G401.6 (cell line): ENCODE data around the gene CSTF1.

Experiments used
- FAIRE-seq: peaks from 2 replicates; lab custom pipeline; 2012; peaks lifted over from hg19 to GRCh38; lab: Jason Lieb, UNC

Gene CSTF1

DNA sequence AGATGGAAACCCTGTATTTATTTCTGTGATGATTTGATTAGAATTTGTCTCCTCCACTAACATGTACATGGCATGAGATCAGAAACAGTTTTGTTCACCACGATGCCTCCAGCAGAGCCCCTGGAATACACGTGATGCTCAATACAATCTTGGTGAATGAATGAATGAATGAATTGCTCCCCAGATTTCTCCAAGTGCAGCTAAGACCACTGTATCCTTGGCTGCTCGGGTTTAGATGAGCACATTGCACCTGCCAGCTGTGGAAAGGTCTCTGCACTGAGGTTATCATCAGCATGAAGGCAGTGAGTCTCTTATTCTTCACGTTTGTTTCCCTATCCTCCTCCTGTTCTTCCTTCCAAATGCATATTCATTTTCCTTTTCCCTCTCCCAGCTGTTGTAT lies 37.5 kb downstream of the CSTF1 start:
- no peak for FAIRE-seq

DNA sequence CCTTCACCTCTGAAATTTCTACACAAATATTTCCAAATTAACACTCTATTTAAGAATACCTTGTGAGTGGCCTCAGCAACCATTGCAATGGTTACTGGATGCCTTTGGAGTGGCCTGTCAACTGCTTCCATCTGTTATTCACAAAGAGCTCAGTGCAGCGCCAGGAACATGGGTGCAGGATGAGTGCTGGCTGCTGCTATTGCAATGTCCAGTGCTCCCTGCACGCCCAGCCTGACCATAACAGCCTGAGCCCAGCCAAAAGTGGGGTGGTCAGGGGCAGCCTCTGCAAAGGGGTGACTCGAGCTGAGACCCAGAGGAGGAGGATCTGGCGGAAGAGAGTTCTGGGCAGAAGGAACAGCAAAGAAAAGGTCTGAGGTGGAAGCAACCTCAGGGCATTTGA lies 38.0 kb downstream of the CSTF1 start:
- FAIRE-seq, result no peak

DNA sequence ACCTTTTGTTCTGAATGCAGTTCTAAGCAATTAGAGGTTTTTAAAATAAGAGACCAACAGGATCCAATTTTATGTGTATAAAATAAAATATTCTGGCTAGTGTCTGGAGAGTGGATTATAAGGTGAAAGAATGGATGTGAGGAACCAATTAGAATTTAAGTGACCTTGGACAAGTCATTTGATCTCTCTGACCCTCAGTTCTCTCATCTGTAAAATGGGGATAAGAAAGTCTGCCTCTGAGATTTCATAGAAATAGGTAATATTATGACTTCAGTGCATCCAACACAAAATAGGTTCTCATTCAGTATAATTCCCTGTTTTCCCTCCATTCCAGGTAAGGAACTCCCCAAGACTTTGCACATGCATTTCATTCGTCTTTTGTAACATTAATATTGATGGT lies 38.5 kb downstream of the CSTF1 start:
- FAIRE-seq, result no peak

DNA sequence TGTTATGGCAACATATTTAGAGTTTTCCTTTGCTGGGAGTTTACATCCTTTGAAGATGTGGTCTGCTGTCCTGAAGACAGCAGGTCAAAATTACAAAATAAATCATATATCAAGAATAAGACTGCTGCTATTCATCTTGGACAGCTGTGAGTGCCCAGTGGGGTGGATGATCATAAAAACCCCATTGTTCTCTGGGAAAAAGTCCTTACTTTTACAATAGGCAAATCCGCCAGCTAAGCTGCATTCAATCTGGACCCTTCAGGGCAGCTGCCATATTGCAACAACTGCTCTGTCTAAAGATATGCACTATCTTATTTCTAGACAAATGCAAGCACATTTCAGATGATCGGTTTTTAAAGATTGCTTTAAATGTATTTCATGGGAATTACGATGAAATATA lies 39.0 kb downstream of the CSTF1 start:
- FAIRE-seq, result no peak

DNA sequence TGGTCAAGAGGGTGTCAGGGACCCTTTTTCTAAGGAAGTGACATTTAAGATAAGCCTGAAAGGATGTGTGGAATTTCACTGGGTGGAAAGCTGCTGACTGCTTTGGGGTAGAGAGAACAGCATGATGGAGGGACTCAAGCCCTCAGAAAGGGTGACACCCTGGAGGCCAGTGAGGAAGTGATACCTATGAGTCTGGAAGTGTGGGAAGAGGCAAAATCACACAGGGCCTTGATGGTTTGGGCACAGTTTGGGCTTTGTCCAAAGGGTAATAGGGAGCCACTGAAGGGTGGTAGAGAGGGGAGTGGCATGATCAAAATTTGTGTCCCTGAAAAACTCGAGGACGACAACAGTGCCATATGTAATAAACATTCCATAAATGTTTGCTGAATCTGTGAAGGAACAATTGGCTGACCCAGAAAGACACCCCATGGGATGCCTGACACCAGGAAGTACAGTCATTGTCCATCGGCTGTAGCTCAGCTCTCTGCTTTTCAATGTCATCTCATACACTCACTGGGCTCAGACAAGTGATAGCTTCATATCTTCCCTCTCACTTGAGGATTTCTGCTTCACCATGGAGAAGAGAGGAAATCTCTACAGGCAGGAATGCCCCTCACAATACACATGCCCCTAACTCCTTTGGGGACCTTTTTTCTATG lies 40.9 kb downstream of the CSTF1 start:
- FAIRE-seq, result no peak

DNA sequence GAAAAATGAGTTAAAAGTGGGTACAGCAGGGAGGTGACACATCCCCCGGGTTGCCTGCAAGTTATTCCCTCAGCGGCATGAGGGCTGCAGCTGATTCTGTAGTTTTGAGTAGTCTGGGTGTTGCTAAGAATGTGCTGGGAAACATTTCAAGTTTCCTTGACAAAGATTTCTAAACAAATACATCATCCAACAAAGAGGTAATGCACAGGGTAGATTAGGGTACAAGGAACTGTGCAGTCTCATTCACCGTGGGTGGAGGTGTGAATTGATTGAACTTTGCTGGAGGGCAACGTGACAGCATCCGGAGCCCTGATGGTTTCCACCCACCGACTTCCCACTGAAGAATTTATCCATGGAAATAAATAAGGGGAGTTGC lies 41.4 kb downstream of the CSTF1 start:
- FAIRE-seq, result no peak

DNA sequence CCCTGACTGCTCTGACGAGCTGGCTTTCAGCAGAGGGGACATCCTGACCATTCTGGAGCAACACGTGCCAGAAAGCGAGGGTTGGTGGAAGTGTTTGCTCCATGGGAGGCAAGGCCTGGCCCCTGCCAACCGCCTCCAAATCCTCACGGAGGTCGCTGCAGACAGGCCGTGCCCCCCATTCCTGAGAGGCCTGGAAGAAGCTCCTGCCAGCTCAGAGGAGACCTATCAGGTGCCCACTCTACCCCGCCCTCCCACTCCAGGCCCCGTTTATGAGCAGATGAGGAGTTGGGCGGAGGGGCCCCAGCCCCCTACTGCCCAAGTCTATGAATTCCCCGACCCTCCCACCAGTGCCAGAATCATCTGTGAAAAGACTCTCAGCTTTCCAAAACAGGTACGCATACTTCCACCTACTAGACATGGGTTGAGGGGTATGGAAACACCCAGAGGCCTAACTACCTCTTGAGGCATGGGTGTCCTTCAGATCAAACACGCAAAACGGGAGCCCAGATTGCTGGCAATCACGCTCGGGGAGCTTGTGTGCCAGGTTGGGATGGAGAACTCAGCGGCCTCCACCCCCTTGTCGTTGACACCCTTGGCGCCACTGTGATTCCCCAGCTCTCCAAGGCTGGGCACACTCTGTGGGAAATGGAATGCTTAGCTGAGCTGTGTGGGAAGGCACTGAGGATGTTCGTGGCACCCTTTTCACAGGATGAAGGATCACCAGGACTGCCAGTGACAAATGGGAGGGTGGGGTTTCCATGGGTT lies 44.9 kb downstream of the CSTF1 start:
- FAIRE-seq, result no peak

DNA sequence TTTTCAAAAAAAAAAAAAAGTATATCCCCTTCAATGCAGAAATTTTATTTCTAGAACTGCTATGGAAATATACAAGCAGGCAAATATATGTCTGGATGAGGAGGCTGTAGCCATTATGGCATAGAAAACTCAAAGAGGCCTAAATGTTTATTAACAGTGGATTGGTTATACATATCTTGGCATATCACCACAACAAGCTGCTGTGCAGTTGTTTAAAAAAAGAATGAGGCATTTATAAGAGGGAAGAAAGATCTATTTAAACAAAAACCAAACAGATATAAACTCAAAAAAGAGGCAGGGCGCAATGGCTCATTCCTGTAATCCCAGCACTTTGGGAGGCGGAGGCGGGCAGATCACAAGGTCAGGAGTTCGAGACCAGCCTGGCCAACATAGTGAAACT lies 45.8 kb downstream of the CSTF1 start:
- FAIRE-seq, result no peak

DNA sequence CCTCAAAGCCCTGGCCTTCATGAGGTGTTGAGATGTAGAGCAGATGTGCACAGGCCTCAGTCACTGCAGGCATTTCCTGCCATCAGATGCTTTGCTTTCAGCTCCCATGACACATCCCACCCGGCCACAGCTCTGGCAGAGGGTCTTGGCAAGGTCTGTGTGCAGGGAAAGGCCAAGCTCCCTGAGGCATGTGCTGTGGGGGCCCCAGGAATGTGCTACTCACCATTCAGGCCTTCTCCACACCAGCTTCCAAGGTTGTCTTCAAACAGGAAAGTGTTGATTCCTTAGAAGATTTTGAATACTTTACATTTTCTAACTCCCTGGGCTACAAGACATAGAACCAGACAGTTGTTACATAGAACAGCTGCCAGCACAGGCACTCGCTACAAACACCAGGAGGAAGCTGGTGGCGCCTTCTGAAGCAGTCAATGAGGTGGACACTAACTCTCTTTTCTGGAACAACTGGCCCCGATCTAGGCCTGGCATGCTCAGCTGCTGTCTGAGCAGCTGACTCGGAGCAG lies 47.4 kb downstream of the CSTF1 start:
- no peak for FAIRE-seq

DNA sequence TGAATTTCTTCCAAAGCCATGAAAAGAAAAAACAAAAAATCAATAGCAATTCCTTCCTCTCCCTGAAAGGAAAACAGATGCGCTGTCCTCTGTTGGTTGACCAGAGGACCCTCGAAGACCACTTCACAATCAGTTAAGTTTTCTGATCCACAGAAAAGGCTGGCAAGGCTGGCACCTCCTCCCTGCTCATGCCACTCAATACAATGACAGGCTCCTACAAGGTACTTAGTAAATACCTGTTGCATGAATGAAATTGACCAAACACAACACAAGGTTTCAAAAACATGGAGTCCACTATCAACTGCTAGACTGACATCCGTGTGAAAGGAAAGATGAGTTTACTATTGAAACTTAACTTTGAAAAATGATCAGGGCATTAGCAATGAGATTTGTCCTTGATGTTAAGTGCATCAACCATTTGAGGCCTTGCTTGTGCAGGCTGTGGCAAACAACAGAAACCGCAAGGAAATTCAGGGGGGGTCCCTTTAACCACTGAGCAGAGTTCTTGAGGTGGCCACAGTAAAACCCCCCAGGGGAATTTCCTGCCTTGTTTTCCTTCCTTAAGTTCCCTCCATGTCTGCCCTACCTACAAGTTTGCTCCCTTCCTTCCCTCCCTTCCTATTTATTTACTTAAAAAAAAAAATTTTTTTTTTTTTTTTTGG lies 48.0 kb downstream of the CSTF1 start:
- no peak for FAIRE-seq

DNA sequence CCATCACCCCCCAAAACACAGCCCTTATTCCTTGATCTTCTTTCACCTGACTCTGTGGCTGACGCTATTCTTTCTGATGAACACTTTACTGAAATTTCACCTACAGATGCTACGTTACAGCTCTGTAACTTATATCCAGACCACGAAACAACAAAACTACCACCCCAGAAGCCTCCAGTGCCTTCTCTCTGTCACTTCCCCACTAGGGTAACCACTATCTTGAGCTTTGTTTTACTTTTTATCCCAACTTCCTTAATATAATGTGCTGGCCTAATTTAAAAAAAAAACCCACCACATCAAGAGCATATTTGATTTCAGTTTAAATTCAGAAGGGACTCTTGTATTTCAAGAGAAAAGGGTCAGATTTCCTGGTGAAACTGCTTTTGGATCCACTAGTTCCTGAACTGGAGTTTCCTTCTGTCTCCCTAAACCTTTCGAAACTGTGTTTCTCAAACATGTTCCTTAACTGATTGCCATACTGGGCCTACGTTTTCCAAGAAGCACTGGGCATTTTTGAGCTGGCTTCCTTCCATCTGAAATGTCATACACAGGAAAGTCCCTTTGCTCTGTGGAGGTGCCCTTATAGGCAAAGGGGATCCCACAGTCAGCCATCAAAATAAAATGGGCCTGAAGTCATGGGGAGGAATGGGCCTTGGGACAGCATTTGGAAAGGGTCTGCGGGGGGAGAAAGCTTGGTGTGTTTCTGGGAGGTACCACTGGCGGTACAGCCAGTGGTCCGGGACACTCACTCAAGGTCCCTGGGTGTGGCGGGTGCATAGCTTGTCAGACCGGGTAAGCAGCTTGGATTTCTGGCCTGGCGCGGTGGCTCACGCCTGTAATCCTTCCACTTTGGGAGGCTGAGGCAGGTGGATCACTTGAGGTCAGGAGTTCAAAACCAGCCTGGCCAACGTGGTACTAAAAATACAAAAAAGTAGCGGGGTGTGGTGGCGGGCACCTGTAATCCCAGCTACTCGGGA lies 50.2 kb downstream of the CSTF1 start:
- FAIRE-seq, result no peak

DNA sequence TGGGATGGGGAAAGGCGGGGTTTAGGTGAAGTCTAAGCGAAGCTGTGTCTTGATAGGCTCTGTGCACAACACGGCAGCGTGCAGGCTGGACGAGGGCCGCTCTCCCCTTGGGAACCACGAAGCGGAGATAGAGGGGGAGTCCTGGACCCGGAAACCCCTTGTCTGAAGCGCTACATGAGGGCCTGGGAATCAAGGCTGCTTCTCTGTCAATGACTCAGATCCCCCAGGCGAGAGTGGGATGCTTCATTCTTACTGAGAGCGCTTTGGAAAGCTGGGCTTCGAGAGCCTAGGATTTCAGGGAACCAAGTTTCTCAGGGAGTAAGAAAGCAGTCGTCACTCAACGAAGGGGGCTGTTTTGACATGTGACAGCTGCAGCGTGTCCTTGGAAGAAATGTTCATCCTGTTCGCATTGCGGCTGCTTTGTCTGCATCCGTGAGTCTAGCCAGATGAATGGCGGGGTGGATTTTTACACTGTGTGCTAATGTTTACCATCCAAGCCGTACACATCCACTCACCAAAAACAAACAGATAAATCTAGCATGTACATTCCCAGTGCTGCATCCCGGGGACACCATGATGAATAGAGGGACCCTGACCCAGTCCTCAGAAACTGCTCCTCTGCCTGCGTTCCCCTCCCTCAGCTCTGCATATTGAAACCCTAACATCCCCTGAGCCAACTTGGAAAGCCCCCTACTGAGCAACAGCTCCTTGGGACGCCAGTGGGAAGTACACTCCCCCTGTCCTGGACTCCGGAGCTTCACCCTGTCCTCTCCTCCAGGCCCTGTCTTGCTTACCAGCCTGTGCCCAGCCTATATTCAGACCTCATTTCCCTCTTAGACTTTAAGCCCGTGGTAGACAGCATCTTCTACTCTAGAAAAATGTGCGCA lies 51.5 kb downstream of the CSTF1 start:
- no peak for FAIRE-seq

DNA sequence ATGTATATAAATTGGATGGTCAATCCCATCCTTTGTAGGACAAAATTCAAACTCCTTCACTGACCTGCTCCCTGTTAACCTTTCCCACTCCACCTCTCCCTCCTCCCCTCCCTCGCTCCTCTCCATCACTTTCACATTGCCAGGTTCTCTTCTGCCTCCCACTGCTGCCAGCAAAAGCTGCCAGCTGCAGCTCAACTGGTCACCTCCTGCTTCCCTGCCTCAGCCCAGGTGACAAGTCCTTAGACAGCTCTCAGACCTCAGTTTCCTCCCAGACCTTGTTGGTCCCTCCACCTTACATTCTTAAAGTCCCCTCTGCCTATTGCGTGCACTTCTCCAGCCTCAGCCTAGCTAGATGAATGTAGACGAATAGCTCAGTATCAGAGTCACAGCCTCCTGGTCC lies 52.7 kb downstream of the CSTF1 start:
- no peak for FAIRE-seq

DNA sequence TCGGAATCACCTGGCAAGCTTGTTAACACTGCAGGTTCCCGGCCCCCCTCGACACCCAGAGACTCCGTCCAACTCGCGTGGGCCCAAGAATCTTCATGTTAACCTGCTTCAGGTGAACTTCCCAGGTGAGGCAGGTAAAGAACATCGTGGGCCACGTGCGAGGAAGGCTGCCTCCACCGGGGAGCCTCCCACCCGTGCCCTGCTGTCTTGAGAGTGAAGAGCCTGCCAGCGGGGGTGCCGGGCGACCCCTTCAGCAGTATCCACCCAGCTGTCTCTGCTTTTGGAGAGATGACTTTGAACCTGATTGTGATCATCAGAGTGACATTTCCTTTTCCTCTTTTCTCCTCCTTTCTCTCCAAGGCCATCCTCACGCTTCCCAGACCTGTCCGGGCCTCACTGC lies 53.1 kb downstream of the CSTF1 start:
- FAIRE-seq, result no peak

DNA sequence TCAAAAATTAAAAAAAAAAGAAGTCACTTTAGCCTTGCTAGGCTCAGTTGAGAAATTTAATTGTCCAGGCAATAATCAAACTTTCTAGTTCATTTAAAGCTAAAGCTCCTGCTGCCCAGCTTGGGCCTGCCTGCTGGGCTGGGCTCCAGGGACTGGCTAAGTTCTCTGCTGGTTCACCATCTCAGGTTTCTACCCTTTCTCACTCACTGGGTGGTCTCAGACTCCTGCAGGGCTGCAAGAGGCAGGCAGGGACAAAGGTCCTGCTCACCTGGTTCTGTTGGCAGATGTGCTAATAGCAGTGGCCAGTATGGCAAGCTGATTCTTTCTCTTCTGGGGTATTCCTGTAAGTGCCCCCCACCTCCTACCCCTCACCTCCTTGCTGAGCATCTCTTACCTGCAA lies 54.8 kb downstream of the CSTF1 start:
- FAIRE-seq, result no peak

DNA sequence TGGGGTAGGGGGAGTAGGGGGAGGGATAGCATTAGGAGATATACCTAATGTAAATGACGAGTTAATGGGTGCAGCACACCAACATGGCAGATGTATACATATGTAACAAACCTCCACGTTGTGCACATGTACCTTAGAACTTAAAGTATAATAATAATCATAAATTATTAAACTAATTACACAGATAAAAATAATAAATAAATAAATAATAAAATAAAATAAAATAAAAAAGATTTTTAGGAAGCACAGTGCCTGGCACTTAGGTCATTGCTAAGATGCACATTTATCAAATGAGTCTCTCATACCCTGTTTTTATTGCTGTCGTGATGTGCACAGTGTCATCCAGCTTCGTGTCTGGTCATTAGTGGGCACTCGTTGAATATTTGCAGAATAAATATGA lies 57.0 kb downstream of the CSTF1 start:
- no peak for FAIRE-seq

DNA sequence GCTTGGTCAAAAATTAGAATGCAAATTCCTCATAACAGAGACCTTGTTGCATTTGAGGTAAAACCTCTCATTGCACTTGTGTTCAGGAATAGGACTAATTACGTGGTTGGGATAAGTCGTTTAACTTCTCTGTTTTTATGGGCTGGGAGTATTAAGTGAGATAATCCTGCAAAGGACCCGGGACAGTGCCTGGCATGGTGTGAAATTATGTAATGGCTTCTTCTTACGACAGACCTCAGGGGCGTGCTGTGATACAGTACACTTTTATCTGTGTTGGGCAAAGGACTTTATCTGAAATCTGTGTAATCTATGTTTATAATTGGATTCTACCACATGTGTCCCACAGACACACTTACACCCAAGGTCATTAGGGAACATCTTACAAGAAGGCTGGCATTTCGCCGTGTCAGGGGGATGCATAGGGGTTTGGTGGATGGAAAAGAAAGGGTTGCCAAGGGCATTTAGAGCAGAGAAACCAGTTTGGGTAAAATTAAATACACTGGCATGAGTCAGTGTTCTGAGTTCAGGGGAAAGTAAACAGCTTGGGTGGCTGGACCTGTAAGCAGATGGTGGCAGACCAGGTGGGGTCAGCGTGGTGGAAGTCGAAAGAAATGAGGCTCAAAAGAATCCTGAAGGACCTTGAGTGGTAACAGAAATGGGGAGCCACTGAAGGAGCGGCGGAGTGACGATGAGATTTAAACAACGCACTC lies 58.8 kb downstream of the CSTF1 start:
- no peak for FAIRE-seq

DNA sequence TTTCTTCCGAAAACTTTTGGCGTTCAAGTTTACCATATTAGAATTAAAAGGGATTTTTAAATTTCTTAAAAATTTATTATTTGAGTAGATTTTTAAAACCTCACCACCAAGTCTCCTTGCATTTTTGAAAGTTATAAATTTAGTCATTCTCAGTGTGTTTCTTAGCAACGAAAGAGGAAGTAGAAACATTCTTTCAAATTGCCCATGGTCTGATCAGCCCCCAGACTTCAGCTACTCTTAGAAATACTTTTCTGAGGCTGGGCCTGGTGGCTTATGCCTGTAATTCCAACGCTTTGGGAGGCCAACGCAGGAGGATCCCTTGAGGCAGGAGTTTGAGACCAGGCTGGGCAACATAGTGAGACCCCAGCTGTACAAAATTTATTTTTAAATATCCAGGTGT lies 60.9 kb downstream of the CSTF1 start:
- no peak for FAIRE-seq

DNA sequence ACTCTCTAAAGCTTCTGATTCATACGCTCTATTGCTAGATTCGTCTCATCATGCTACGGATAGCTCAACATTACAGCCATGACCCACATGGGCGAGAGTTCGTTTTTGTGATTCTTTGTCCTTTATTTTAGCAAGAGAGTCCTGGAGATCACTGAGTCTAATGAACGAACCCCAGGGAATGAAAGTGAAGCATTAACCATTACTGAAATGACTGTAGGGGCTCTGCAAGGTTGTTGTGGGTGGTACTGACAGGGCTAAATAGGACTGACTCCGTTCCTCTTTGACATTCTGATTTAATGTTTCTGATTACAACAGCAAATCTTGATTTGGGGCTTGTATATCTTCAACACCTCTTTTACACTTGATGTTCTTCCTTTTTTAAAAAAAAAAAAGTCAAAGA lies 62.3 kb downstream of the CSTF1 start:
- FAIRE-seq, result no peak
